Activated CD4-positive, CD25-positive, alpha-beta regulatory T cell treated with anti-CD3 and anti-CD28 coated beads, Interleukin-2, amount 50 U/mL, for 72 hours (primary cell): Measurements from ENCODE around the gene DDX47.
"Not testable (repeated sequence)": the region's sequence is repeated elsewhere in the genome, so short reads cannot be mapped to it uniquely, and the experiment has no call there.

ENCODE experiments used
- DNase-seq: peaks from one replicate; pipeline ENCODE4 v3.0.0; 2021

The DDX47 gene

DNA sequence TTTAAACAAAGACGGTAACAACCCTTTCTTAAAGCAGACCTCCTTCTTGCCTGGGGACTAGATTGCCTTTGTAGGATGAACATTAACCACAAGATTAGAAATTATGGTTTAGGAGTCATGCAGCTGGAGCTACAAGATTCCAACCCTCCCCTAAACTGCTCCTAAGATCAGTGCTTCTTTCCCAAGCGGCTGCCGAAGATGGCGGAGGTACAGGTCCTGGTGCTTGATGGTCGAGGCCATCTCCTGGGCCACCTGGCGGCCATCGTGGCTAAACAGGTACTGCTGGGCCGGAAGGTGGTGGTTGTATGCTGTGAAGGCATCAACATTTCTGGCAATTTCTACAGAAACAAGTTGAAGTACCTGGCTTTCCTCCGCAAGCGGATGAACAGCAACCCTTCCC, 62.2 kb downstream of the DDX47 start:
- not testable (repeated sequence) for DNase-seq

DNA sequence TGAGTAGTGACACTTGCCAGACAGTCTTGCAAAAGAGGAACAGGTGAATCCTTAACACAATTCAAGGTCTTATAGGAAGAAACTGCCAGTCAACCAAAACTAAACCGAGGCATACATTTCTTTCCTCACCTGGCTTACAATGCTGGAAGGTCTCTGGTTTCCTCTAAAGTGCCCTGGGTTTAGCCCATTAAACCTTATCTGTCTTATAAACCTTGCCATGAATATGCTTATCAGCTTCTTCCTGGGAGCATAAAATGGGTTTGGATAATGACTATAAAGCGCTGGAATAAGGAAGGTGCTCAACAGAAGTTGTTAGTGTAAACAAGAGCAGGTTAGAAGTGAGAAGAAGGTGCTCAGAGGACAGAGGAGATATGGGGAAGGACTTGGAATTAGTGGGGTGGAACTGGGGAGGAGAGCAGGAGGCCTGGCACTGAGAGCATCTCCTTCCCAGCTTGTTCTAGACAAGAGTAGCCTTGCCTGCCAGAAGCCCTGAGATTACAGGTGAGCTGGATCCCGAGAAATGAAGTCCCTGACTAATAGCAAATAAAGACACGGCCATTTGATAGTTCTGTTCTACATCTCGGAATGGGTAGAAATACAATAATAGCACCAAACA, 64.1 kb downstream of the DDX47 start:
- no peak for DNase-seq

DNA sequence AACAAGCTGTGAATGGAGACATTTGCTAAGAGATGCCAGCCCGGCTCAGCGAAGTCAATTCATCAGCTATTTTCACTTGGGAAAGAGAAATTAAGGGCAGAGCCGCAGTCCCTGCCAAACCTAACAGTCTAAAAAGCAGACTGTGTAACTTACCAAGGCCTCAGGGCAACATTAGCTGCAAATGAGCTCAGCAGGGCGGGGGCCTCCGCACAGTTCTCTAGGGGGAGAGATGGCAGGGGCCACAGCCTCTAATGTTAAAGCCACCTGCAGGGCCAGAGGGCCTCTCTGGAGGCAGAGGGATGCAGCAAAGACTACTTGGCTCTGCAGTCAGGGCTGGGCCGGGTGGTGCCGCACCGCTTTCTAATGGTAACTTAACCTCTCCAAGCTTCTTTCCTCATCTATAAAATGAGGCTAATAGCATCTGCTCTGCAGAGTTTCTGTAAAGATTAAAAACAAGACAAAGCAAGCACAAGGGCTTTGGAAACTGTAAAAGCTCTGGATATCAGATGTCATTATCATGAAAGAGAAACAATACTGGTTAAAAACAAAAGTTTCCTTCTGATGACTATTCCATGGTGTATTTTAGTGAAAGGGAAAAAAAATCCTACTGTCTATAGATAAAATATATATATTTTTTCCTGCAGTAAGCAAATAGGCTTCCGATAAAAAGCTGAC, 64.8 kb downstream of the DDX47 start:
- DNase-seq = no peak
